ENCODE results near the gene TMEM273.

Gene TMEM273

GRCh38 chr10:49220031-49220430 is 31.8 kb upstream of the TMEM273 start:
- no peaks in the 10 kb centered on the region for H3K36me3 ChIP-seq (ENCODE audit: insufficient read depth, low read length)
- no peak overlapping the region for H3K9ac ChIP-seq (ENCODE audit: low read length)
- H3K9me3 ChIP-seq (ENCODE audit: low read length), result no peaks in the 10 kb centered on the region
- H3K9me2 ChIP-seq (ENCODE audit: low read depth, low read length), result no peaks in the 10 kb centered on the region
- no peaks in the 10 kb centered on the region for H3K4me1 ChIP-seq (ENCODE audit: insufficient read depth, low read length, severe bottlenecking)
- H3K4me2 ChIP-seq (ENCODE audit: low read length), result no peak overlapping the region
- no peaks in the 10 kb centered on the region for H3F3A ChIP-seq (ENCODE audit: insufficient read depth, low read length)
- no peaks in the 10 kb centered on the region for H3K27me3 ChIP-seq (ENCODE audit: insufficient read depth, low read length)
- H2AFZ ChIP-seq (ENCODE audit: low read length), result no peak overlapping the region
- H3K4me3 ChIP-seq (ENCODE audit: low read depth, low read length, poor library complexity, severe bottlenecking), result no peak overlapping the region
- no peaks in the 10 kb centered on the region for H3K79me2 ChIP-seq (ENCODE audit: insufficient read depth, low read length)
- no peaks in the 10 kb centered on the region for H4K20me1 ChIP-seq (ENCODE audit: insufficient read depth, low read length)
- TF ChIP-seq CTCF (IDR thresholded peaks at IDR 0.05; ENCODE audit: low read length), result no peak
- no peak for TF ChIP-seq EZH2 (IDR thresholded peaks at IDR 0.05; ENCODE audit: borderline replicate concordance, low read length)
- no peak overlapping the region for H3K27ac ChIP-seq (ENCODE audit: low read depth, low read length, poor library complexity, severe bottlenecking)

GRCh38 chr10:49219248-49219647 is 31.1 kb upstream of the TMEM273 start:
- TF ChIP-seq EZH2 (IDR thresholded peaks at IDR 0.05; ENCODE audit: borderline replicate concordance, low read length) (no peak), CTCF (IDR thresholded peaks at IDR 0.05; ENCODE audit: low read length) (no peak)
- Histone ChIP-seq H3K4me1 (ENCODE audit: insufficient read depth, low read length, severe bottlenecking) (no peaks in the 10 kb centered on the region), H3K36me3 (ENCODE audit: insufficient read depth, low read length) (no peaks in the 10 kb centered on the region), H3K27ac (ENCODE audit: low read depth, low read length, poor library complexity, severe bottlenecking) (no peak overlapping the region), H2AFZ (ENCODE audit: low read length) (no peak overlapping the region), H3K9me2 (ENCODE audit: low read depth, low read length) (no peaks in the 10 kb centered on the region), H3K9me3 (ENCODE audit: low read length) (no peaks in the 10 kb centered on the region), H3K79me2 (ENCODE audit: insufficient read depth, low read length) (no peaks in the 10 kb centered on the region), H3K4me2 (ENCODE audit: low read length) (no peak overlapping the region), H4K20me1 (ENCODE audit: insufficient read depth, low read length) (no peaks in the 10 kb centered on the region), H3F3A (ENCODE audit: insufficient read depth, low read length) (no peaks in the 10 kb centered on the region), H3K9ac (ENCODE audit: low read length) (no peak overlapping the region), H3K4me3 (ENCODE audit: low read depth, low read length, poor library complexity, severe bottlenecking) (no peak overlapping the region), H3K27me3 (ENCODE audit: insufficient read depth, low read length) (no peaks in the 10 kb centered on the region)

- H3K9me2 ChIP-seq (ENCODE audit: low read depth, low read length), result no peaks in the 10 kb centered on the region
- TF ChIP-seq EZH2 (IDR thresholded peaks at IDR 0.05; ENCODE audit: borderline replicate concordance, low read length), result no peak
- no peak for TF ChIP-seq CTCF (IDR thresholded peaks at IDR 0.05; ENCODE audit: low read length)
- H3F3A ChIP-seq (ENCODE audit: insufficient read depth, low read length), result no peaks in the 10 kb centered on the region
- no peaks in the 10 kb centered on the region for H3K36me3 ChIP-seq (ENCODE audit: insufficient read depth, low read length)
- H3K9ac ChIP-seq (ENCODE audit: low read length), result no peak overlapping the region
- H3K4me1 ChIP-seq (ENCODE audit: insufficient read depth, low read length, severe bottlenecking), result no peaks in the 10 kb centered on the region
- H3K4me2 ChIP-seq (ENCODE audit: low read length), result no peak overlapping the region
- H3K79me2 ChIP-seq (ENCODE audit: insufficient read depth, low read length), result no peaks in the 10 kb centered on the region
- no peaks in the 10 kb centered on the region for H3K27me3 ChIP-seq (ENCODE audit: insufficient read depth, low read length)
- H3K27ac ChIP-seq (ENCODE audit: low read depth, low read length, poor library complexity, severe bottlenecking), result no peak overlapping the region
- H3K4me3 ChIP-seq (ENCODE audit: low read depth, low read length, poor library complexity, severe bottlenecking), result no peak overlapping the region
- H4K20me1 ChIP-seq (ENCODE audit: insufficient read depth, low read length), result no peaks in the 10 kb centered on the region
- no peak overlapping the region for H2AFZ ChIP-seq (ENCODE audit: low read length)
- H3K9me3 ChIP-seq (ENCODE audit: low read length), result no peaks in the 10 kb centered on the region
Observed at GRCh38 chr10:49218480-49218879, 30.3 kb upstream of the TMEM273 start.

Measured in OCI-LY1 (cell line).